MM.1S (cell line): ENCODE measurements around the gene KCNJ1.

ENCODE experiments used
- DNase-seq: peaks from one replicate; pipeline ENCODE4 v3.0.0-alpha.2; 2015
- H2AFZ ChIP-seq: fragments of 300-600 bp; sonication (generic); 2 replicates; pipeline ENCODE4 v1.6.0; 2016; ENCODE audit warnings: antibody characterized with exemption, low read length
- H3F3A ChIP-seq: fragments of 300-600 bp; sonication (generic); 2 replicates; pipeline ENCODE4 v1.6.1; 2016; ENCODE audit warnings: mild to moderate bottlenecking, antibody characterized with exemption, low read length, moderate library complexity, mixed read lengths; ENCODE audit not compliant: insufficient read depth
- H3K27ac ChIP-seq: fragments of 300-600 bp; sonication (generic); 2 replicates; pipeline ENCODE4 v1.5.1; 2016; ENCODE audit warnings: mild to moderate bottlenecking, low read length
- H3K27me3 ChIP-seq: fragments of 300-600 bp; sonication (generic); replicated peaks from 2 replicates; pipeline ENCODE4 v1.6.0; 2016; ENCODE audit warnings: low read length; ENCODE audit not compliant: insufficient read depth
- H3K36me3 ChIP-seq: fragments of 300-600 bp; sonication (generic); replicated peaks from 2 replicates; pipeline ENCODE4 v1.6.1; 2016; ENCODE audit warnings: mild to moderate bottlenecking, low read length, mixed read lengths; ENCODE audit not compliant: insufficient read depth
- H3K4me1 ChIP-seq: fragments of 300-600 bp; sonication (generic); 2 replicates; pipeline ENCODE4 v1.6.1; 2016; ENCODE audit warnings: low read length, mixed read lengths
- H3K4me2 ChIP-seq: fragments of 300-600 bp; sonication (generic); 2 replicates; pipeline ENCODE4 v1.6.0; 2016; ENCODE audit warnings: low read depth, low read length
- H3K4me3 ChIP-seq: fragments of 300-600 bp; sonication (generic); 2 replicates; pipeline ENCODE4 v1.5.1; 2016; ENCODE audit warnings: low read length, mixed read lengths
- H3K79me2 ChIP-seq: fragments of 300-600 bp; sonication (generic); 2 replicates; pipeline ENCODE4 v1.6.1; 2016; ENCODE audit warnings: mixed run types, low read length, mixed read lengths
- H3K9ac ChIP-seq: fragments of 300-600 bp; sonication (generic); 2 replicates; pipeline ENCODE4 v1.6.1; 2016; ENCODE audit warnings: low read length, mixed read lengths
- H3K9me2 ChIP-seq: fragments of 300-600 bp; sonication (generic); replicated peaks from 2 replicates; pipeline ENCODE4 v1.6.1; 2016; ENCODE audit warnings: mild to moderate bottlenecking, low read length, mixed read lengths; ENCODE audit not compliant: insufficient read depth
- H3K9me3 ChIP-seq: fragments of 300-600 bp; sonication (generic); replicated peaks from 2 replicates; pipeline ENCODE4 v1.6.1; 2016; ENCODE audit warnings: mild to moderate bottlenecking, low read length, mixed read lengths; ENCODE audit not compliant: insufficient read depth
- H4K20me1 ChIP-seq: fragments of 300-600 bp; sonication (generic); 2 replicates; pipeline ENCODE4 v1.6.1; 2016; ENCODE audit warnings: mild to moderate bottlenecking, low read length, moderate library complexity, mixed read lengths; ENCODE audit not compliant: insufficient read depth
- EZH2 ChIP-seq: fragments of 300-600 bp; sonication (generic); optimal IDR thresholded peaks from 2 replicates; pipeline ENCODE3; 2017; ENCODE audit warnings: low read depth, mild to moderate bottlenecking, antibody characterized with exemption, low read length, mixed read lengths
- EZH2phosphoT487 ChIP-seq: fragments of 300-600 bp; sonication (generic); IDR thresholded peaks from 2 replicates; pipeline ENCODE4 v1.6.1; 2018; ENCODE audit warnings: antibody characterized with exemption, low read length
- TF ChIP-seq, protein P1 (sequence below): fragments of 300-600 bp; sonication (generic); IDR thresholded peaks from 2 replicates; pipeline ENCODE4 v1.5.1; 2016; ENCODE audit warnings: antibody characterized with exemption, low read length, mixed read lengths

Gene KCNJ1

GRCh38 chr11:128874427-128874826, 7.3 kb upstream of the KCNJ1 start:
- H3K27ac ChIP-seq, result no peak overlapping the region
- no peaks in the 10 kb centered on the region for H3K79me2 ChIP-seq
- H3K9ac ChIP-seq, result no peak overlapping the region
- no peaks in the 10 kb centered on the region for H3F3A ChIP-seq
- no peaks in the 10 kb centered on the region for H3K4me1 ChIP-seq
- no peak overlapping the region for H2AFZ ChIP-seq
- H4K20me1 ChIP-seq, result no peaks in the 10 kb centered on the region
- no peaks in the 10 kb centered on the region for H3K9me3 ChIP-seq
- no peak overlapping the region for H3K4me2 ChIP-seq
- H3K9me2 ChIP-seq, result no peaks in the 10 kb centered on the region
- TF ChIP-seq, protein P1, sequence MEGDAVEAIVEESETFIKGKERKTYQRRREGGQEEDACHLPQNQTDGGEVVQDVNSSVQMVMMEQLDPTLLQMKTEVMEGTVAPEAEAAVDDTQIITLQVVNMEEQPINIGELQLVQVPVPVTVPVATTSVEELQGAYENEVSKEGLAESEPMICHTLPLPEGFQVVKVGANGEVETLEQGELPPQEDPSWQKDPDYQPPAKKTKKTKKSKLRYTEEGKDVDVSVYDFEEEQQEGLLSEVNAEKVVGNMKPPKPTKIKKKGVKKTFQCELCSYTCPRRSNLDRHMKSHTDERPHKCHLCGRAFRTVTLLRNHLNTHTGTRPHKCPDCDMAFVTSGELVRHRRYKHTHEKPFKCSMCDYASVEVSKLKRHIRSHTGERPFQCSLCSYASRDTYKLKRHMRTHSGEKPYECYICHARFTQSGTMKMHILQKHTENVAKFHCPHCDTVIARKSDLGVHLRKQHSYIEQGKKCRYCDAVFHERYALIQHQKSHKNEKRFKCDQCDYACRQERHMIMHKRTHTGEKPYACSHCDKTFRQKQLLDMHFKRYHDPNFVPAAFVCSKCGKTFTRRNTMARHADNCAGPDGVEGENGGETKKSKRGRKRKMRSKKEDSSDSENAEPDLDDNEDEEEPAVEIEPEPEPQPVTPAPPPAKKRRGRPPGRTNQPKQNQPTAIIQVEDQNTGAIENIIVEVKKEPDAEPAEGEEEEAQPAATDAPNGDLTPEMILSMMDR, result no peak
- no peak for TF ChIP-seq EZH2phosphoT487
- TF ChIP-seq EZH2, result no peak
- no peaks in the 10 kb centered on the region for H3K36me3 ChIP-seq
- H3K4me3 ChIP-seq, result no peak overlapping the region
- DNase-seq, result no peak
- H3K27me3 ChIP-seq, result no peaks in the 10 kb centered on the region

DNA sequence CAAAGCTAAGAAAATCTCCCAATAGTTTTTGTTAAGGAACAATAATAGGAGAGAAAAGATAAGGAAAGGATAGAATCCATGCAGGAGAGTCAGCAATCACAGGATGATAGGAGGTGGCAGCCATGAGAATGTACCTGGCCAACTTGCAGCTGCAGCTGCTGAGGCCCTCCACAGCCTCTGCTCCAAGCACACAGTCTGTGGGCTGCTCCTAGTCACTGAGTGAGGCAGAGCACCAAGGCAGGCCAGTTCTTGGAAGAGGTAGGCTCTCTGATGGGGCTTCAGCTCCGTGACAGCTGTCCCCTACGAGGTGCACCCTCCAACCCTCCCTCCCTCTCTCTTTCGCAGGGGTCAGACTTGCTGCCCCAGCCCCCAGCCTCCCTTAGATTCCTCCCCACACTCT, 5.5 kb upstream of the KCNJ1 start:
- H3F3A ChIP-seq, result no peaks in the 10 kb centered on the region
- DNase-seq, result no peak
- H3K4me3 ChIP-seq, result no peak overlapping the region
- no peak overlapping the region for H3K27ac ChIP-seq
- no peak overlapping the region for H3K9ac ChIP-seq
- TF ChIP-seq EZH2, result no peak
- TF ChIP-seq, protein P1, result no peak
- TF ChIP-seq EZH2phosphoT487, result no peak
- no peaks in the 10 kb centered on the region for H3K9me3 ChIP-seq
- no peaks in the 10 kb centered on the region for H3K9me2 ChIP-seq
- no peaks in the 10 kb centered on the region for H4K20me1 ChIP-seq
- H3K4me2 ChIP-seq, result no peak overlapping the region
- no peaks in the 10 kb centered on the region for H3K27me3 ChIP-seq
- no peak overlapping the region for H2AFZ ChIP-seq
- no peaks in the 10 kb centered on the region for H3K79me2 ChIP-seq
- H3K36me3 ChIP-seq, result no peaks in the 10 kb centered on the region
- H3K4me1 ChIP-seq, result no peaks in the 10 kb centered on the region

DNA sequence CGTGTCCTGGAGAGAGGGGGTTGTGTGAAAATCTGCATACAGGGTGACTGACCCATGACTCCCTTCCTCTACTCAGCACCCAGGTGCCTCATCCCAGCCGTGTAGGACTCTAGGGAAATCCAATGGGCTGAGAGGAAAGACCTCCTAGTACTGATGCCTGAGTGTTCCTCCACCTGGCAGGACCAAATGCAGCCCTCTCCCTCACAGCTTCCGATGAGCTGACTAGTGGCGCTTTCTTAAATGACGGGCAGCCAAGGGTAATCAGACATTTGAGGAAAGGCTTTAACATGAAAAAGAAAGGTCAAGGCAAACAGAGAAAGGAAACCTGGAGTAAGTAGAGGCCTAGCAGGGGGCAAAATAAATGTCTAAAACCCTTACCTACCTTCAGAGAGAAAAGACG, 5.0 kb upstream of the KCNJ1 start:
- Histone ChIP-seq H2AFZ (no peak overlapping the region), H3K27ac (no peak overlapping the region), H3K9me3 (no peaks in the 10 kb centered on the region), H4K20me1 (no peaks in the 10 kb centered on the region), H3F3A (no peaks in the 10 kb centered on the region), H3K4me2 (no peak overlapping the region), H3K27me3 (no peaks in the 10 kb centered on the region), H3K36me3 (no peaks in the 10 kb centered on the region), H3K4me3 (no peak overlapping the region), H3K79me2 (no peaks in the 10 kb centered on the region), H3K9ac (no peak overlapping the region), H3K4me1 (no peaks in the 10 kb centered on the region), H3K9me2 (no peaks in the 10 kb centered on the region)
- DNase-seq, result no peak
- TF ChIP-seq EZH2 (no peak), EZH2phosphoT487 (no peak)
- TF ChIP-seq, protein P1, result no peak
